ENCODE results near the gene RAB11FIP3. TPM values are rescaled to one million over a fixed set of nuclear protein-coding genes. Genes with fewer than 3 reads are reported as not detected.

Gene RAB11FIP3
- total RNA-seq, 1 donor, result 14.7 TPM

- TF ChIP-seq CTCF (IDR thresholded peaks at IDR 0.05; ENCODE audit: insufficient read depth, low read length), result no peak
- no peak overlapping the region for H3K4me3 ChIP-seq (ENCODE audit: low read depth, low read length)
- DNase-seq (ENCODE audit: low read depth), result no peak
Measured at GRCh38 chr16:379183-379960, 46.1 kb upstream of the RAB11FIP3 start.

GRCh38 chr16:379961-380761 is 45.3 kb upstream of the RAB11FIP3 start:
- peak overlapping the region; percentile 74 for H3K4me3 ChIP-seq (ENCODE audit: low read depth, low read length)
- no peak for TF ChIP-seq CTCF (IDR thresholded peaks at IDR 0.05; ENCODE audit: insufficient read depth, low read length)
- DNase-seq (ENCODE audit: low read depth), result no peak

GRCh38 chr16:380762-381011 is 44.8 kb upstream of the RAB11FIP3 start:
- no peak for TF ChIP-seq CTCF (IDR thresholded peaks at IDR 0.05; ENCODE audit: insufficient read depth, low read length)
- peak overlapping the region; percentile 74 for H3K4me3 ChIP-seq (ENCODE audit: low read depth, low read length)
- no peak for DNase-seq (ENCODE audit: low read depth)

- TF ChIP-seq CTCF (IDR thresholded peaks at IDR 0.05; ENCODE audit: insufficient read depth, low read length), result no peak
- peak overlapping the region; percentile 74 for H3K4me3 ChIP-seq (ENCODE audit: low read depth, low read length)
- no peak for DNase-seq (ENCODE audit: low read depth)
Measured at GRCh38 chr16:381012-381788, 44.2 kb upstream of the RAB11FIP3 start.

GRCh38 chr16:381789-382717 is 43.4 kb upstream of the RAB11FIP3 start, which contains the start of gene PGAP6:
TSS of gene PGAP6 (minus strand) at chr16:381978. CDS start at chr16:381821, 157 bp downstream.
- DNase-seq (ENCODE audit: low read depth), result peak; percentile 28
- TF ChIP-seq CTCF (IDR thresholded peaks at IDR 0.05; ENCODE audit: insufficient read depth, low read length), result no peak

More at GRCh38 chr16:381789-382717, 43.4 kb upstream of the RAB11FIP3 start, which contains the start of gene PGAP6:
- peak within 1 kb of the TSS; percentile 79 for H3K4me3 ChIP-seq (ENCODE audit: low read depth, low read length)

Measured in fibroblast of the aortic adventitia (primary cell).